Measurements from ENCODE around the gene NEDD4. TPM values are rescaled to one million over a fixed set of nuclear protein-coding genes. Genes with fewer than 3 reads are reported as not detected.
"Not testable (repeated sequence)": the region's sequence is repeated elsewhere in the genome, so short reads cannot be mapped to it uniquely, and the experiment has no call there.

The NEDD4 gene
- total RNA-seq, 2 donors from 2014 or later: 13.7 to 22.6 TPM

DNA sequence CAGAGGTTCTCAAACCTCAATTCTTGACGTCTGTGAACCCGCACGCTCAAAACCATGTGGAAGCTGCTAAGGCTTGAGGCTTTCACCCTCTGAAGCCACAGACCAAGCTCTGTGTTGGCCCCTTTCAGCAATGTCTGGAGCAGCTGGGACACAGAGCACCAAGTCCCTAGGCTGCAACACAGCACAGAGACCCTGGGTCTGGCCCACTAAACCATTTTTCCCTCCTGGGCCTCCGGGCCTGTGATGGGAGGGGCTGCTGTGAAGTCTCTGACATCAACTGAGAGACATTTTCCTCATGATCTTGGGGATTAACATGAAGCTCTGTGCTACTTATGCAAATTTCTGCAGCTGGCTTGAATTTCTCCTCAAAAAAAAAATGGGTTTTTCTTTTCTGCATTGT is 21.3 kb upstream of the NEDD4 start:
- intact Hi-C loops (cut with DNase I): no loop called here
- no peak for DNase-seq (ENCODE audit: low spot score)

DNA sequence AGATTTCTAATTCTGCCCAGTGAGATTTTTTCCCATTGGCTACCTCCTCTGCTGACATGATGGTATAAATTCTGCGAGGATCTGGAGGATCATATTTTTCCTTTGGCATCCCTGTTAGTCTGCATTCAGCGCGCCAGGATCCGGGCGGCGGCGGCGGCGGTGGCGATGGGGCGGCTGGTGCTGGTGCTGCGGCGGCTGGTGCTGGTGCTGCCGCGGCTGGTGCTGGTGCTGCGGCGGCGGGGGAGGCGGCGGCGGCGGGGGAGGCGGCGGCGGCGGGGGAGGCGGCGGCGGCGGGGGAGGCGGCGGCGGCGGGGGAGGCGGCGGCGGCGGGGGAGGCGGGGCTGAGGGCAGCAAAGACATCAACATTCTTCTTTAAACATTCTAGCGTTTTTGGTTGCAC is 13.6 kb upstream of the NEDD4 start:
- DNase-seq (ENCODE audit: low spot score); intact Hi-C loops (cut with DNase I): not testable (repeated sequence)

DNA sequence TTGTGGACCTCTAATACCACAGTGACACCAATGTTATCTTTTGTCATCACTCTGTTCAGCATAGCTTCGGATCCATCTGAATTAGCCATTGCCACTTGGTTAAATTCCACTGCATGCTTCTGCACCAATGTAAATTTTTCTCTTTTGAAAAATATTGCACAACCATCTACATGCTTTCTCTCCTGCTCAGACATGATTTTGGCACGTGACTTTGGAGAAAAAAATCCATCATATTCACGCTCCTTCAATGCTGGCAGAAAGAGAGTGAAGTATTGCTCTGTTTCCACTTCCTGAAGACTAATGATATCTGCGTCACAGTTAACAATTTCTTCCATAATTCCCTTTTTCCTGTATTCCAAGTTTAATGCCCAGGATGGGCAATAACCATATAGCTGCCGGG is 13.0 kb upstream of the NEDD4 start:
- DNase-seq (ENCODE audit: low spot score); intact Hi-C loops (cut with DNase I): not testable (repeated sequence)

DNA sequence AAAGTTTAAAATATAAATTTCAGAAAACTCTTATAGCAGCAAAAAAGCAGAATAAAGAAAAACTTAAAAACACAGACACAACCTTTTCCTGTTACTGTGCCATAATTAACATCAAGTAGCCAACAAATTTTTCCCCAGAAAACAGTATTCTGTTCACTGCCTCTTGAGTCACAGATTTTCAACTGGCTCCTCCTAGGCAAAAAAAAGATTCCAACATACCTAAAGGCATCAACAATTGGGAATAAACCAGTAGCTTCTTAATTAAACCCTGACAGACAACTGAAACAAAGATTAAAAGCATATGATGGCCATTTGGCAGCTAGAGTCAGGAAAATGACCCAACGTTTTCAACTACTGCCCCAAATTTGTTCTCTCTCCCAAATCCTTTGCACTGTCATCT is 10.9 kb upstream of the NEDD4 start:
- DNase-seq (ENCODE audit: low spot score): not testable (repeated sequence)

DNA sequence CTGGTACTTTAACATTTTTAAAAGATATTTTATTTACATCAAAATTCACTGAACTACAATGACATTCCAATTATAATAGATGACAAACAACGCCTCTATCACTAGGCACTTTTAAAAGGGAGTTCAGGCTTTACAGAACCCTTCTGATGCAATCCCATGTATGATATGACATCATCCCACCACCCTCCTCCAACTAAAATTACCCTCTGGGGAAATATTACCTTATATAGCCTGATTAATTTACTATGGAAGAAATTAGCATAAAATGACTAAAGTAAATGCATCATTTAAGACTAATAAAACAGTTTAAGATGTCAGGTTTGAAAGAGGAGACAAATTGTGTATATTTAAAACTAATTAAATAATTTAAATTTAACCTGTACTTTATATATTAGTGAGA is 10.4 kb upstream of the NEDD4 start:
- DNase-seq (ENCODE audit: low spot score); intact Hi-C loops (cut with DNase I): not testable (repeated sequence)

More for the DNA sequence above, 10.9 kb upstream of the NEDD4 start:
- intact Hi-C loops (cut with DNase I): not testable (repeated sequence)

DNA sequence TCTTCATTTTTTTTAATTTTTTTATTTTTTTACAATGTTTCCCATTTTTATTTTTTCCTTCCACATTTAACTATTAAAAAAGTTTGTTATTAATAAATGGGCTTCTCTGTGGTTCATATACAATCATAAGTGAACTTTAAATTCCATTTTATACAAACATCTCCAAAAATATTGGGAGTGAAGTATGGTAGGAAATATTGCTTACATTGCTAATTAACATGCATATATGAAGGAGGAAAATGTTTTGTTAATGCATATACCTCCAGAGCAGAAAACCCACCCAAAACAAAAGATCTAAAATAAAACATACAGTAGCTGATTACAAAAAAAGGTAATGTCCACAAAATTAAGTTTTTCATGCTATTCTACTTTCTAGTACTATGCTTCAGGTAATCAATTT is 9.9 kb upstream of the NEDD4 start:
- intact Hi-C loops (cut with DNase I); DNase-seq (ENCODE audit: low spot score): not testable (repeated sequence)

DNA sequence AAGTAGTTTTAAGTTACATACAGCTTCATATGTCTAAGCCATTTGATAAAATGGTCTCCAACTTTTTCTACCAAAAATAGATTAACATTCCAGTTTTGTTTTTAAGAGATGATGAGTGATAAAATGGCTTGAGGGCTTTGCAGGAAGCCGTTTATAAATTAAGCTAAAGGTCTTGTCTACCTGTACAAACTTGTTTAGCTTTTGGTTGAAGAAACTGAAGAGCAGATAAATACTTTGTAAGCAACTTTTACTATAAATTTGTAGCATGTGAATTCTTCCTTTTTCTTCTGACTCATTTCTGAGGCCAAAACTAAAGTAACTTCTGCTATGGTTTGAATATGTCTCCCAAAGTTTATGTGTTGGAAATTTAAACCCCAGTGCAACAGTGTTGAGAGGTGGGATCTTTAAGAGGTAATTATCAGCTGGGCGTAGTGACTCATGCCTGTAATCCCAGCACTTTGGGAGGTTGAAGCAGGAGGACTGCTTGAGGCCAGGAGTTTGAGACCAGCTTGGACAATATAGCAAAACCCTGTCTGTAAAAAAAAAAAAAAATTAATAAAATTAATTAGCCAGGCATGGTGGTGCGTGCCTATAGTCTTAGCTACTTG is 8.2 kb upstream of the NEDD4 start:
- intact Hi-C loops (cut with DNase I): no loop called here
- no peak for DNase-seq (ENCODE audit: low spot score)

DNA sequence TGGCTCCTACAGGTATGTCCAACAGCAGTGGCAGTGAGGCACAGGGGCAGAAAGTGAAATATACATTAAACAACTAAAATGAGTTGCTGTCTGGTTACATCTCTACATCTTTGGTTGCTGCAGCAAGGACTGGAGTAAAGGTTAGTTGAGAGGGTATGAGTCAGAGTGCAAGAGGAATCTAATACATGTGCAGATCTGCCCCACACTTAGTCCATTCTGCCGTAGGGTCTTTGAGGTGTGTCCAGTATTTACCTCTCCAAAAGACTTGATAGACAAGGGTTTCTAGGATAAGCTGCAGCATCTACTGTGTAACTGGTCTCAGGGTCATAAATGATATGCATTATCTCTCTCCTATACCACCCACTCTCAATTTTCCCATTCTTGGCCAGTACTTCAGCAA is 6.2 kb upstream of the NEDD4 start:
- intact Hi-C loops (cut with DNase I): loop anchor here in 1 of 2 donors (5.0 kb wide), 1 partner anchor 993 kb away; no protein-coding TSS in a partner anchor
- no peak for DNase-seq (ENCODE audit: low spot score)

DNA sequence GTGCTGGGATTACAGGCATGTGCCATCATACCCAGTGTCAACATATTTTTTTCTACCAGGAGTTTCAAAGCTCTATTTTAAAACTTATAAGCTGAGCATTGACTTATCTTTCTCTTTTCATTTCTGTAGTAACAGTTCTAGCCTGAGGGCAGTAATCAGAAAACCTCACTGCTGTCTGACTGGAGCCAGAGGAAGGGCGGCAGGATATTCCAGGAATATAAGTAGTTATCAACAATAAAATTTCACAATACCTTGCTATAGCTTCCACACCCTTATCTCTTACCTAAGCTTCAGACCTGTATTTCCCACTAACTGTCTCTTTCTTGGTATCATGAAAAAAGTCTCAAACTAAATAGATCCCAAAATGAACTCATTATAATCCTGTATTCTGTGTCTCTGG is 5.1 kb upstream of the NEDD4 start:
- intact Hi-C loops (cut with DNase I): loop anchor here in 1 of 2 donors (5.0 kb wide), 1 partner anchor 994 kb away; no protein-coding TSS in a partner anchor

DNA sequence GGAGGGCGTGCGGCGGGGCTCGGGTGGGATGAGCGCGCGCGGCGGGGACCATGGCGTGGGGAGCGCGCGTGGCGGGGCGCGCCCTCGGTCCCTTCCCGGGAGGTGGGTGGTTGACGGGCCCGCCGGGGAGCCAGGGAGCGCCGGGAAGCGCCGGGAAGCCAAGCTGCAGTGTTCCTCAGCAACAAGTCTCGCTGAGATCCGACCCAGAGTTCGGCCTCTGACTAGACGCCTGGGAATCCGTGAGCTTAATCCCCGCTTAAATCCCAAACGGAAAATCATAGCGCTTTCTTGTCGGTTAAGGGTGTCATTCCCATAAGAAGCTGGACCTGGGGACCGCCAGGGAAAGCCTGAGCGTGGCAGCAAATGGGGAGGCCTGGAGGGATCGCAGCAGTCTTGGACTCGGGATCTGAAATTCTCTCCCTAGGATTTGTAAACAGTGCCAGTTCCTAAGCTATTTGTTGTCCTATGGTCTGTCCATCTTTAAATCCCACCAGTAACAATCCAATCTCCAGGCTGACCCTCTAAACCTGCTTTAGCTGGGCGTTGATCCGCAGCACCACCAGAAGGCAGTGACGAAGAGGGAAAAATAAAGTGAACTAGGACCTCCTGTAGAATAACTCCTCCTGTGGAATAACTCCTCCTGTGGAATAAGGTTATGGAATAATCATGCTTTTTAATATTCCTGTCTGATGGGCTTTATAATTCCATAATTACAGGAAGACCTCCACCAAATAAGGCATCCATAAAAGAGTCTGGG is 570 bp upstream of the NEDD4 start:
- DNase-seq (ENCODE audit: low spot score): no peak
- intact Hi-C loops (cut with DNase I): no loop called here

More for the DNA sequence above, 5.1 kb upstream of the NEDD4 start:
- DNase-seq (ENCODE audit: low spot score): no peak

DNA sequence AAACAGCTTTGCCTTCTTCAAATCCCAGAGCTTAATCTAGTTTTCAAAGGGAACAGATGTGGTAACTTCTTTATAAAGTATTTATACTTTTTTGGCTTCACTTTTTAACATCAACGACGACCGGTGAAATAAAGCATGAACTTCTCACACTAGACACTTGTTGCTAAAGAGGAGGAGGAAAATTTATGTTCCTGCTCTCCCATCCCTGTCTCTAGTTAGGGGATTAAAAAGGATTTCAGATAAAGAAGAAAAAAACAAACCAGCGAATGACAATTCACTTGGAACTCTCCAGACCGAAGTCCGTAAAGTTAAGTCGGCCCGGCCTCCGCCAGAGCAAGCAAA is 672 bp downstream of the NEDD4 start:
- no peak for DNase-seq (ENCODE audit: low spot score)
- intact Hi-C loops (cut with DNase I): no loop called here

DNA sequence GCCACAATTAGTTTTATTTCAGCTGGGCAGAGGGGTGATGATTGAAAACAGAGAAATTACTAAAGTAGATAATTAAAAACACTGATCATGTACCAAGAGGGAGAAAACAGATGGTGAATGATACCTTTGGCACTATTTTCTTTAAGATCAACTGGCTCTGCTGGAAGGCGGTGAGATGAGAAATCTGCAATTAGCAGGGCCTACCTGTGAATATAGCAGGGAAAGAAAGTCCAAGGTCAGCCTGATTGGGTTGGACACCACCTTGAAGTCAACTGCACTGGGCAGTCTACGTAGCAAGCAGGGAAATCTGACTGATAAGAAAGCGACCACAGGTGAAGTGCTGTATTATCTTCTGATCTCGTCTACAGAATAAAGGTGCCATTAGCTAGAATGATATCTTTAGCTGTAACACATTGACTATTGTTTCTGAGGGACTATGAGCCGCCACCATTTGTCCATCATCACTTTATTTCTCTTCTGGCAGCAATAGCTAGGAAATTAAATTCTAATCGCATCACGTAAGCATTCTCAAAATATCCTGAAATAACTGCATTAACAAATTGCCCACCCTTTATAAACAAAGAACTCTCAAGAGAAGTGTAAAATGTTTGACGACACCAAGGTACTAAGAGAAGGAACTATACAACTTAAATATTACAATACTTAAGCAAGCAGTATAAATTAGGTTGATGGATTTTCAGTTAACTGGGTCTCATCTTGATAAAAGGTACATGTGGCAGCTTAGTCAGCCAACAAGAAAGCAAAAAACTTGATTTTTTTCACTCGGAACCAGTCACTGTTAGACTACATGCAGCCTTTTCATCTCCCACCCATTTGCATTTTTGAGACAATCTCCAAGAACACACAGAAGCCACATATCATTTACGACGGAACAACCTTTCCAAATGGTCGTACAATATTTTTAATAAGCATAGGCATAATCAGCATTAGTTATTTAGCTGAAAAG is 1.3 kb downstream of the NEDD4 start:
- intact Hi-C loops (cut with DNase I): no loop called here
- DNase-seq (ENCODE audit: low spot score): no peak

DNA sequence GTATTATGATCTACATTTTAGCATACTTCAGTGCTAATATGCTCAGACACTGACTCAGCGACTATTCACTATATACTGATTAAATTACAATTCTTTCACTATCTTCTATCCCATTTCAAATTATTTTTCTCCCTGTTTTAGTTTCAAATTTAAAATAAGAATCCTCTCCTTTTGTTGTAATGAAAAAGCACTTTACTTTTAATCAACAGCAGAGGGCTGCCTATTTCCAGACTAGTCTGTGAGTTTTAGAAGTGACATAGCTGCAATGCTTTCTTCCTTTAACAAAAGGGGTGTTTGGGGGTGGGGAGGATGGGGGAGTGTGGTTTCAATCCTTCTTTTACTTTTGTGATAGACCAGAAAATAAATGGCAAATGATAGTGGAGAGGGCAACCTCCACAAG is 2.4 kb downstream of the NEDD4 start:
- DNase-seq (ENCODE audit: low spot score): no peak
- intact Hi-C loops (cut with DNase I): no loop called here

DNA sequence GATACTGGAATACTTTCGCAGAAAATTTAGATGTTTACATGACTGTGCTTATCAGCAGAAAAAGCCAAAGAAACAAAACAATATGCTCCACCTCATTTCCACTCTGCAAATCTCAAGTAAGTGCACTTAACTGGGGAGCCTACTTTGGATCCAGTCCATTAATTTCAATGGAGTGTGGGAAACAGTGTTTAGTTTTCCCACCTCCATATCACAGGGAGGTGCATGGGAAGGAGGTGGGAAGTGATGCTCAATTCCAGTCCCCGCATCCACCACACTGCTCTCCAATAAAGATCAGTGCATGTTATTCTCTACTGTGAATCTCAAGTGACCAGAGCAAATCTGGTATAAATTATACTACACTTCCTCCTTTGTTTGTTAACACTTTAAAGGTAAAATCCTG is 2.9 kb downstream of the NEDD4 start:
- intact Hi-C loops (cut with DNase I): no loop called here

DNA sequence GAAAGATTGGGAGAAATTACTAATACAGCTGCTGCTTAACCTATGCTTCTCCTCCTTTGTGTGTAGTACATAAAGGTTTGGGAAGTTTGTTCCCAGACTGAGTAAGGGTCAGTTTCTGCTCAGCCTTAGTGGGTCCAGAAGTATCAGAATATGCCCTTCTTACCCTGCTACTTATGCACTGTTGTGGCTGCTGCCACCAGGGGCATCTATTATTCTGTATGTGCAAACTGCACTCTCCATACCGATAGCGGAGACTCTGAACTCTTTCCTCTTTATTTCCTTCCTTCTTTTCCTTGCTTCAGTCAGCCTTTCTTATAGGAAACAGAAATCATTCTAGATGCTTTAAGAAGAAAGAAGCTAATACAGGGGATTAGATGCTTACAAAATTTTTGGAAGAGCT is 4.0 kb downstream of the NEDD4 start:
- intact Hi-C loops (cut with DNase I): no loop called here

More for the DNA sequence above, 2.9 kb downstream of the NEDD4 start:
- no peak for DNase-seq (ENCODE audit: low spot score)

DNA sequence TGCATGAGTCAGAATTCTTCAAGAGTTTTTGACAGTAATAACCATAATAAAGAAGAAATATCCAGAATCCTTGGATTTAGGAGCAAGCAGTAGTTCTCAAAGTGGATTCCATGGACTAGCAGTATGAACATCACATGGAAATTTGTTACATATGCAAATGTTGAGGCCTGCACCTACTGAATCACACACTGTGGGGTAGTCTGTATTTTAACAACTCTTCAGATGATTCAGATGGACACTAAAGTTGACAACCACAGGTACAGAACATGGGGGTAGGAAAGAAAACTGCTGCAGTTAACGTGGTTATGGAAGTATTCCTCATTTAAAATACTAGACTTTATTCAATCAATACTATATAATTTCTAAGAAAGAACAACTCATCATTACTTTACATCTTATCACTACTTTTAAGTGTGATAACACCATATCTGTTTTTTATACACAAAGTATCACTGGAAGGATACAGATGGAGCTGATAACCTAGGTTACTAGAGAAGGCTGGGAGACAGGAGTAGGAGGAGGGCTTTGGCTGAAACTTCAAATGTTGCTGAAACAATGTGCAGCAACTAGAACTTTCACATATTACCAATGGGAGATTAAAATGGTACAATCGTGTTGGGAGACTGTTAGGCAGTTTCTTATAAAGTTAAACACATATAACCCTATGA is 11.7 kb downstream of the NEDD4 start:
- intact Hi-C loops (cut with DNase I): no loop called here
- no peak for DNase-seq (ENCODE audit: low spot score)

More for the DNA sequence above, 4.0 kb downstream of the NEDD4 start:
- DNase-seq (ENCODE audit: low spot score): no peak

DNA sequence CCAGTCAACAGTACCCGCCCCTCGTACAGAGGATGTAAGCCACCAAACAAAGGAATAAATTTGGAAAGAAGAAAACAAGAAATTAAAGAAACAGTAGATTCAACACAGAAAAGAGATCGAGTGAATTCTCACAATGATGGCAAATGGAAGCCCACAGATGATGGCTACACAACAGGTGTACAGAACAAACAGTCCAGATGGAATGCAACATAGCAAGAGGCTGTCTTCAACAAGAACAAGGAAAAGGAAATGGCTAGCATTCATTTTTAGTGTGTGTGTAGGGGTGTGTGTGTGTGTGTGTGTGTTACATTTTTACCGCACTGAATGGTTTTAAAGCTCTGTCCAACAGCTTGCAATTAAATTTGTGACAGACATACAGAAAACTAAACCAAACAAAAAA is 12.9 kb downstream of the NEDD4 start:
- no peak for DNase-seq (ENCODE audit: low spot score)
- intact Hi-C loops (cut with DNase I): no loop called here

DNA sequence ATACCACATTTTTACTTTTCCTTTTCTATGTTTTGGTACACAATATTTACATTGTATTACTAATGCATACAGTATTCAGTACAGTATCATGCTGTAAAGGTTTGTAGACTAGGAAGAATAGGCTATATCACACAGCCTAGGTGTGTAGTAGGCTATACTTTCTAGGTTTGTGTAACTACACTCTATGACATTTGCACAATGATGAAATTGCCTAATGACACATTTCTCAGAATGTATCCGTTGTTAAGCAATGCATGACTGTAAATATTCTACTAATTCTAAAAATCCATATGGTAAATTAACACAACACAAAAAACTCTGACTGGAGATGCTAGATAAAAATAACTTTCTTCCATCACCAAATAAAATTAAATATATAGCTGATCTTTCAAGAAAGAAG is 16.2 kb downstream of the NEDD4 start:
- intact Hi-C loops (cut with DNase I): no loop called here
- no peak for DNase-seq (ENCODE audit: low spot score)

DNA sequence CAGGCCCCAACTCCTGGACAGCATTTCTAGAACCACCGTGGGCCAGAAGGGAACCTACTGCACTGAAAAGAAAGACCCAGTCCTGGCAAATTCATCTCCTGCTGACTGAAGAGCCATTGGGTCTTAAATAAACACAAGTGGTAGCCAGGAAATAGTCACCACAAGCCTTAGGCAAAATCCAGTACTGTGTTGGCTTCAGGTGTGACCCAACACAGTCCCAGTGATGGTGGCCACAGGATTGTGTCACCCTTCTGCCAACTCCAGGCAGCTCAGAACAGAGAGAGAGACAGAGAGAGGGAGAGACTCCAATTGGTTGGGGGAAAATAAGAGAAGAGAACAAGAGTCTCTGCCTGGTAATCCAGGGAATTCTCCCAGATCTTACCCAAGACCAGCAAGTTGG is 23.1 kb downstream of the NEDD4 start:
- intact Hi-C loops (cut with DNase I): no loop called here
- no peak for DNase-seq (ENCODE audit: low spot score)

All from posterior vena cava (tissue), 2 donors.